CD4-positive, alpha-beta T cell (primary cell): ENCODE measurements around the gene DCP1B. TPM values are rescaled to one million over a fixed set of nuclear protein-coding genes. Genes with fewer than 3 reads are reported as not detected.

Experiments
- ATAC-seq: fragments of 200-7000 bp; cut with Tn5 transposase; one replicate; pipeline ENCODE4 v1.10.0; 2022; ENCODE audit warnings: mild to moderate bottlenecking; ENCODE audit not compliant: poor library complexity
- CTCF ChIA-PET: fragments of 350-600 bp; sonication (Branson Sonifier 250); formaldehyde crosslinking; loops from one replicate; lab custom pipeline; 2021; ENCODE audit warnings: antibody characterized with exemption, inconsistent platforms; lab: Charles Lee
- POLR2A ChIA-PET: fragments of 350-600 bp; sonication (Branson Sonifier 250); formaldehyde crosslinking; loops from one replicate; lab custom pipeline; 2021; ENCODE audit warnings: antibody characterized with exemption, inconsistent platforms; lab: Charles Lee
- DNase-seq, 14 experiments: peaks; one replicate each; pipeline ENCODE4 v3.0.0-alpha.2; 2013 to 2020; ENCODE audit warnings: mixed read lengths in 2 of 14
- H3K27ac ChIP-seq, 2 donors: one replicate each; pipeline versions ENCODE4 v1.5.1 to v1.7.0; 2013; ENCODE audit warnings: low read length in 2 of 2, low read depth in 1 of 2, mild to moderate bottlenecking in 1 of 2
- H3K27me3 ChIP-seq, 2 experiments: 1 replicate in 1 of 2; 2 replicates in 1 of 2; pipeline versions ENCODE4 v1.6.1 to v1.7.0; 2013; ENCODE audit warnings: low read length in 2 of 2, control low read depth in 1 of 2, mild to moderate bottlenecking in 1 of 2, moderate library complexity in 1 of 2; ENCODE audit not compliant: insufficient read depth in 2 of 2, control insufficient read depth in 1 of 2
- H3K36me3 ChIP-seq: one replicate; pipeline ENCODE4 v1.6.1; 2013; ENCODE audit warnings: low read length, control low read depth; ENCODE audit not compliant: insufficient read depth
- H3K4me1 ChIP-seq: one replicate; pipeline ENCODE4 v1.6.1; 2013; ENCODE audit warnings: low read length, control low read depth; ENCODE audit not compliant: insufficient read depth
- H3K4me3 ChIP-seq: one replicate; pipeline ENCODE4 v1.5.1; 2013; ENCODE audit warnings: mild to moderate bottlenecking, low read length, moderate library complexity
- H3K9me3 ChIP-seq, 2 experiments: 1 replicate in 1 of 2; 2 replicates in 1 of 2; pipeline versions ENCODE4 v1.6.1 to v1.7.0; 2013; ENCODE audit warnings: low read length in 2 of 2, mild to moderate bottlenecking in 2 of 2, control low read depth in 1 of 2, moderate library complexity in 1 of 2; ENCODE audit not compliant: control insufficient read depth in 1 of 2, insufficient read depth in 1 of 2
- H3K27ac Mint-ChIP-seq: one replicate; pipeline ENCODE4 v1.8.0; 2020; ENCODE audit warnings: mixed read lengths
- H3K27me3 Mint-ChIP-seq: one replicate; pipeline ENCODE4 v1.8.0; 2021; ENCODE audit warnings: mixed read lengths
- H3K36me3 Mint-ChIP-seq: one replicate; pipeline ENCODE4 v1.8.0; 2021; ENCODE audit warnings: low read depth, mixed read lengths
- H3K4me1 Mint-ChIP-seq: one replicate; pipeline ENCODE4 v1.8.0; 2021; ENCODE audit warnings: low read depth, mixed read lengths
- H3K4me3 Mint-ChIP-seq: one replicate; pipeline ENCODE4 v1.8.0; 2020; ENCODE audit warnings: mild to moderate bottlenecking, mixed read lengths
- H3K9me3 Mint-ChIP-seq: one replicate; pipeline ENCODE4 v1.8.0; 2020; ENCODE audit warnings: mixed read lengths
- CTCF ChIP-seq: fragments of 200-600 bp; IDR thresholded peaks from one replicate; pipeline ENCODE4 v1.8.0; 2022; ENCODE audit warnings: antibody characterized with exemption, mild to moderate bottlenecking
- intact Hi-C, 2 experiments: fragments of 100-400 bp; cut with DNase I in 1 of 2; cut with micrococcal nuclease in 1 of 2; formaldehyde crosslinking; loops; one replicate each; pipeline versions ENCODE4 v1.15.1 to v1.9.0; 2023 to 2025; cut with DNase I, micrococcal nuclease
- total RNA-seq, 174 experiments: library from RNA in 2 of 174; stranded (reverse) in 2 of 174; gene quantifications; one replicate each; pipeline ENCODE4 v1.2.3 and lab custom pipeline; 2021 to 2026

DCP1B gene
- total RNA-seq, 2 experiments from 2014 or later = 4.3 to 4.6 TPM

GRCh38 chr12:1904875-1905274 lies 99.4 kb downstream of the DCP1B start:
- Mint-ChIP-seq H3K27me3 (peaks cover 12% of the 10 kb centered on the region), H3K27ac (no peak overlapping the region), H3K36me3 (peaks cover 8% of the 10 kb centered on the region), H3K9me3 (peaks cover 21% of the 10 kb centered on the region), H3K4me3 (no peak overlapping the region), H3K4me1 (peaks cover 3% of the 10 kb centered on the region)
- Histone ChIP-seq H3K36me3 (no peaks in the 10 kb centered on the region), H3K4me1 (peaks cover 9% of the 10 kb centered on the region), H3K4me3 (no peak overlapping the region), H3K9me3 (peaks cover 25 to 32% of the 10 kb centered on the region in 2 experiments), H3K27ac (no peak overlapping the region), H3K27me3 (peaks cover 0 to 2% of the 10 kb centered on the region in 2 experiments)
- intact Hi-C loops = no loop called here
- ChIA-PET POLR2A (interaction anchor here (0.6 to 0.9 kb wide), 2 partner anchors 18 to 1507 kb away, joined by 3 to 5 read pairs; no protein-coding TSS in a partner anchor), CTCF (no interaction called here)
- DNase-seq = no peak
- TF ChIP-seq CTCF = no peak
- no peak for ATAC-seq

DNA sequence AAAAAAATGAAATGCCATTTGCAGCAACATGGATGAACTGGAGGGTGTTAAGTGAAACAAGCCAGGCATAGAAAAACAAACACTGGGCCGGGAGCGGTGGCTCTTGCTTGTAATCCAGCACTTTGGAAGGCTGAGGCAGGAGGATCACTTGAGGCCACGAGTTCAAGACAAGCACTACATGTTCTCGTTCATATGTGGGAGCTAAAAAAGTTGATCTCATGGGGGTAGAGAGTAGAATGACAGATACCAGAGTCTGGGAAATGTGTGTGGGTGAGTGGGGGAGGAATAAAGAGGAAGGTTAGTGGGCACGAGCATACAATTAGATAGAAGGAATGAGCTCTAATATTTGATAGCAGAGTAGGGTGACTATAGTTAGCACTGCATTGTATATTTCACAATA lies 107.3 kb downstream of the DCP1B start:
- H3K36me3 ChIP-seq = no peaks in the 10 kb centered on the region
- no peak for DNase-seq
- H3K4me3 Mint-ChIP-seq = no peak overlapping the region
- ATAC-seq = no peak
- H3K27ac ChIP-seq = no peak overlapping the region
- no peaks in the 10 kb centered on the region for H3K27me3 ChIP-seq
- H3K4me1 ChIP-seq = no peaks in the 10 kb centered on the region
- H3K9me3 Mint-ChIP-seq = peaks cover 10% of the 10 kb centered on the region
- POLR2A ChIA-PET = no interaction called here
- H3K27ac Mint-ChIP-seq = no peak overlapping the region
- H3K36me3 Mint-ChIP-seq = peaks cover under 1% of the 10 kb centered on the region
- TF ChIP-seq CTCF = no peak
- H3K4me1 Mint-ChIP-seq = no peaks in the 10 kb centered on the region
- H3K9me3 ChIP-seq = peaks cover 0 to 7% of the 10 kb centered on the region in 2 experiments
- CTCF ChIA-PET = no interaction called here
- peaks cover 32% of the 10 kb centered on the region for H3K27me3 Mint-ChIP-seq
- H3K4me3 ChIP-seq = no peak overlapping the region
- intact Hi-C loops = no loop called here

Other genes with a start within 250 kb of the DCP1B start
- gene LRTM2, start 183.9 kb downstream of the DCP1B start, total RNA-seq = under 1 TPM in 1 of 2 experiments, not detected in 1; 0.11 TPM
- gene CACNA2D4, start 85.8 kb downstream of the DCP1B start, total RNA-seq = 10 to 100 TPM; 10.5 to 11.3 TPM
- gene CACNA1C, start 48.5 kb upstream of the DCP1B start, total RNA-seq = under 1 TPM; 0.05 to 0.08 TPM